ENCODE measurements around the gene KCTD2. TPM values are rescaled to one million over a fixed set of nuclear protein-coding genes. Genes with fewer than 3 reads are reported as not detected.

The KCTD2 gene
- total RNA-seq, 1 donor from 2014 or later = 29.6 TPM

DNA sequence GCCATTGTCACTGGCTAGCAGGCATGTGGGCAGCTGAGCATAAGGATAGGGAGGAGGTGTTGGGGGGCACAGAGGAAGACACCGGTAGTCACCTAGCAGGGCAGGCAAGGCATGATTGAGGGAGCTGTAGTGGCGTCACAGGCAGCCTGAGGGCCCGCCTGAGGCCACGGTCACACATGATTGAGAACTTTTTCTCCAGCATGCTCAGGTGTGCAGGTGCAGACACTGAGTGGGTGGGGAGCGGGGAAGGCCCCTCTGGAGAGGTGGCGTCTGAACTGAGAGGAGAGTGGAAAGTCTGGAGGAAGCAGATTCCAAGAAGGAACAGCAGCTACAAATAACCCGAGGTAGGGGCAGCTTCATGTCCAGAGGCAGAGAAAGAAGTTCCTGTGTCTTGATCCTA is 51.8 kb downstream of the KCTD2 start:
- no peak for DNase-seq (ENCODE audit: low read depth)

GRCh38 chr17:75099881-75100595 is 53.0 kb downstream of the KCTD2 start:
- DNase-seq (ENCODE audit: low read depth) = no peak

GRCh38 chr17:75102385-75102821 is 55.4 kb downstream of the KCTD2 start:
- DNase-seq (ENCODE audit: low read depth) = no peak

DNA sequence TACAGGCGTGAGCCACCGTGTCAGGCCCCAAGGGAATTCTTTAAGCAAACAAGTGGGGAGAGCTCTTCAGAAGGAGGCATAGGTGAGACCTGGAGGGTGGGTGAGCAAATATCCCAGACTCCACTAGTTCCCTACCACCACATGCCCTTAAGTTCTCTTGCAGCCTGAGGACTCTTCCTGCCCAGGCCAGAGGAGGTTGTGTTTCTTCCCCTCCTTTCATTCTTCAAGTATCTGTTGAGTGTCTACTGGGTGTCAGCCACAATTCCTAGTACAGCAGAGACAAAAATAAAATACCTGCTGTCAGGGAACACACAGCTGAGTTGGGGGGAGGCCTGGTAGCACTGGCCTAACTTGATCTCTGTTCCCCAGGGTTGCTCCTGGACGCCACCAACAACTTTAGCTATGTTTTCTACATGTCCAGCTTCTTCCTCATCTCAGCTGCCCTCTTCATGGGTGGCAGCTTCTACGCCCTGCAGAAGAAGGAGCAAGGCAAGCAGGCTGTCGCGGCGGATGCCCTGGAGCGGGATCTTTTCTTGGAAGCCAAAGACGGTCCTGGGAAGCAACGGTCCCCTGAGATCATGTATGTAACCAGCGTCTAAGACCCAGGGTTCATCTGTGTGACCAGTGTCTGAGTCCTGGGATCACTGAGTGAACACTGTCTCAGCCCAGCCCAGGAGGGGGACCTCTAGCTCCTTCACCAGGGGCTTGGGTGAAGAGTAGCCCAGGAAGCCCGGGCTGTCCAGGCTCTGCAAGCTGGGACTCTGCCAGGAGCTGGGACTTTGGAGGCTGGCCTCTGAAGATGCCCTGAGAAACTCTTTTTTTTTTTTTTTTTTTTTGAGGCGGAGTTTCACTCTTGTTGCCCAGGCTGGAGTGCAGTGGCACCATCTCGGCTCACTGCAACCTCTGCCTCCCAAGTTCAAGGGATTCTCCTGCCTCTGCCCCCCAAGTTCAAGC is 56.9 kb downstream of the KCTD2 start:
- DNase-seq (ENCODE audit: low read depth) = no peak

- no peak for DNase-seq (ENCODE audit: low read depth)
Measured at GRCh38 chr17:75105126-75106080, 58.4 kb downstream of the KCTD2 start.

- no peak for DNase-seq (ENCODE audit: low read depth)
Measured at GRCh38 chr17:75108193-75108592, 61.2 kb downstream of the KCTD2 start.

DNA sequence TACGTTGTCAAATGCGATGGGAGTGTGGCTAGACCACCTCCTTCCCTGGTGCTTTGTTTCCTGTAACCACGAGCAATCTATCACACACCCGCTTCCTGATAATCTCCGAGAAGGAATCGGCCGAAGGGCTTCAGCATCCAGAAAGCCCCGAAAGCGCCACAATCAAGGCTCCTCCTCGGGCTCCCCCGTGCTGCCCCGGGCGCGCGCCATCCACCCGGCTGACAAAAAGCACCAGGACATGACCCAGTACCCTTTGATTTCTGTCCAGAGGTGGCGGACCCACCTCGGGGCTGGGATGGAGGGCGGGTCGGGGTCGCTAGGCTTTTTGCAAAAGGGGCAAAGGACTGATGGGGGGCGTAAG is 62.0 kb downstream of the KCTD2 start:
- DNase-seq (ENCODE audit: low read depth) = no peak

DNA sequence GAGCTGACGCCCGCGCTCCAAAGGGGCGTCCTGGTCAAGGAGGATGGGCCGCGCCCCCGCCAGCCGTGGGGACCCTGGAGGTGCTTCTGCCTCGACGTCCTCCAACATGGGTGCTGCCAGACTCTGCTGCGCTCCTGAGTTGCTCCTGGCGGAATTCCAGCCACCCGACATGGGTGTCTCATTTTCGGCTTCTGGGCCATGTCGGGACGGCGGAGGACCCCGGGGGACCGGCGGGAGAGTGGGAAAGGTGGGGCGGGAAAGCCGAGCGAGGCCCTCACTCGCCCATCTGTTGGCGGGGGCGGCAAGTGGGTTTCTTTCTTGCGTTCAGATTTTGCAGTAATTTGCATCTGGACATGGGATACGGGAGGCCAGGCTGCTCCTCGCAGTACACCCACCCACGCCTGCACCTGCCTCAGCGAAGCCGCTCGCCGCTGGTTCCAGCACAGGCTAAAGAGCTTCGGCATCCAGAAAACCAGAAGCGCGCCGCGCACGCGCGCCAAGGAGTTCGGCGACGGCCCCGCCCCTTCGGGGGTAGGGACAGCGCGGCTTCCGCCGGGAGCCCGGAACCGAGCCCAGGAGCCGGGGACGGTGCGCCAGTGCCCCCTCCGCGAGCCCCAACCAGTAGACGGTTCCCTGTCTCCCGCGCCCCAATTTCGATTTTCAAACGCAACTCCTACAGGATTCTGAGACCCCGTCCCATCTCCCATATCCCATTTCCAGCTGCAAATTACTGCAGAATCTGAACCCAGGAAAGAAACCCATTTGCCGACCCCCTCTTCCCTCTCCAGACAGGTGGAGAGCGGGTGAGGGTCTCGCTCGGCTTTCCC is 62.6 kb downstream of the KCTD2 start, which contains the start of gene ARMC7:
Gene ARMC7, plus strand, starts transcription at position 563 of the 827 bp plus-strand sequence. CDS start 320 bp downstream, outside the sequence.
- DNase-seq (ENCODE audit: low read depth) = peak; percentile 77

GRCh38 chr17:75110234-75110937 is 63.4 kb downstream of the KCTD2 start:
- no peak for DNase-seq (ENCODE audit: low read depth)

- no peak for DNase-seq (ENCODE audit: low read depth)
Measured at GRCh38 chr17:75111777-75112335, 64.8 kb downstream of the KCTD2 start.

DNA sequence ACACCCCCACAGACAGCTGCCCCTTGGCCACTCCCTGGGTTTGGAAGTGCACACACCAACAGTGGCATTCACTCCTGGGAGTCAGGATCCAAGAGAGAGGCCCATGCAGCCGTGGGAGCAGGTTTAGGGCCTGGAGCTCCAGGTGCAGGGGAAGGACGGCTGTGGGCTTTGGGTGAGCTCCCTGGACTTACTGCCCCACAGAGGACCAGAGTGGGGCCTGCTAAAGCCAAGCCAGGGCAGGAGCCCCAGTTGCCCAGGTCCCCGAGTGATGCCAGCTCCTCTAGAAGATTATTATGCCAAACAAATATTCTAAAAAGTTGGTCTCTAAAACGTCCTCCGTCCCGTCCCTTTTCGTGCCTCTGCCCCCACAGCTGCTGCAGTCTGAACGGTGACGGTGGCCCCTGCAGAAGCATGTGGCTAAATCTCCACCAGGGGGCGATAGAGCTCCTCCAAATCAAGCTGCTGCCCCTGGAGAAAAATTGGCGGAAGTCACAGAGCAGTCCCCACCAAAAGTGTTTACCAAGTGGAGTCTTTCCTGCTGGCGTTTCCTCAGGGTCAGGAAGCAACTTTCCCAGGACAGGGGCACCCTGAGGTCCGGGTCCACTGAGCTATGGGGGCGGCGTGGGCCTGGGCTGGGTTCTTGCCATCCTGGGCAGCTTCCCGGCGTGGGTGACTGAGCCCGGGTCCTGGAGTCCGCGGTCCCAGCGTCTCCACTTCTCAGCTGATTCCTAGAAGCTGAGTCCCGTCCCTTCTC is 67.0 kb downstream of the KCTD2 start:
- peak; percentile 86 for DNase-seq (ENCODE audit: low read depth)

- no peak for DNase-seq (ENCODE audit: low read depth)
Measured at GRCh38 chr17:75114552-75115314, 67.7 kb downstream of the KCTD2 start.

Other genes with a start within 250 kb of the KCTD2 start
- 0.10 TPM in 1 of 2 replicates, not detected in the other for gene GRIN2C, start 187.3 kb upstream of the KCTD2 start, total RNA-seq
- 30.6 and 31.3 TPM in 2 replicates for gene FDXR, start 174.2 kb upstream of the KCTD2 start, total RNA-seq
- gene FADS6, start 153.6 kb upstream of the KCTD2 start, total RNA-seq = not detected in 2 replicates
- not detected in 2 replicates for gene USH1G, start 124.0 kb upstream of the KCTD2 start, total RNA-seq
- not detected in 2 replicates for gene OTOP2, start 123.0 kb upstream of the KCTD2 start, total RNA-seq
- gene OTOP3, start 111.3 kb upstream of the KCTD2 start, total RNA-seq = not detected in 2 replicates
- 3.9 and 6.9 TPM in 2 replicates for gene HID1, start 74.5 kb upstream of the KCTD2 start, total RNA-seq
- gene CDR2L, start 59.6 kb upstream of the KCTD2 start, total RNA-seq = 36.8 and 69.2 TPM in 2 replicates
- gene MRPL58, start 34.6 kb upstream of the KCTD2 start, total RNA-seq = 19.9 and 40.8 TPM in 2 replicates
- 266 and 415 TPM in 2 replicates for gene ATP5PD, start 256 bp upstream of the KCTD2 start, total RNA-seq
- 35.6 and 165 TPM in 2 replicates for gene SLC16A5, start 40.7 kb downstream of the KCTD2 start, total RNA-seq
- 1.2 and 14.2 TPM in 2 replicates for gene ARMC7, start 62.7 kb downstream of the KCTD2 start, total RNA-seq
- 22.9 and 77.3 TPM in 2 replicates for gene NT5C, start 84.5 kb downstream of the KCTD2 start, total RNA-seq
- gene JPT1, start 107.3 kb downstream of the KCTD2 start, total RNA-seq = 171 and 366 TPM in 2 replicates
- gene SUMO2, start 135.7 kb downstream of the KCTD2 start, total RNA-seq = 96.6 and 151 TPM in 2 replicates
- 27.6 and 37.7 TPM in 2 replicates for gene NUP85, start 158.5 kb downstream of the KCTD2 start, total RNA-seq
- 14.8 and 25.8 TPM in 2 replicates for gene GGA3, start 214.4 kb downstream of the KCTD2 start, total RNA-seq
- 45.9 and 61.5 TPM in 2 replicates for gene MRPS7, start 214.7 kb downstream of the KCTD2 start, total RNA-seq
- gene MIF4GD, start 224.0 kb downstream of the KCTD2 start, total RNA-seq = 15.1 and 16.3 TPM in 2 replicates
- gene SLC25A19, start 242.2 kb downstream of the KCTD2 start, total RNA-seq = 2.8 and 5.6 TPM in 2 replicates